ENCODE data around the gene DDX54.

The DDX54 gene

DNA sequence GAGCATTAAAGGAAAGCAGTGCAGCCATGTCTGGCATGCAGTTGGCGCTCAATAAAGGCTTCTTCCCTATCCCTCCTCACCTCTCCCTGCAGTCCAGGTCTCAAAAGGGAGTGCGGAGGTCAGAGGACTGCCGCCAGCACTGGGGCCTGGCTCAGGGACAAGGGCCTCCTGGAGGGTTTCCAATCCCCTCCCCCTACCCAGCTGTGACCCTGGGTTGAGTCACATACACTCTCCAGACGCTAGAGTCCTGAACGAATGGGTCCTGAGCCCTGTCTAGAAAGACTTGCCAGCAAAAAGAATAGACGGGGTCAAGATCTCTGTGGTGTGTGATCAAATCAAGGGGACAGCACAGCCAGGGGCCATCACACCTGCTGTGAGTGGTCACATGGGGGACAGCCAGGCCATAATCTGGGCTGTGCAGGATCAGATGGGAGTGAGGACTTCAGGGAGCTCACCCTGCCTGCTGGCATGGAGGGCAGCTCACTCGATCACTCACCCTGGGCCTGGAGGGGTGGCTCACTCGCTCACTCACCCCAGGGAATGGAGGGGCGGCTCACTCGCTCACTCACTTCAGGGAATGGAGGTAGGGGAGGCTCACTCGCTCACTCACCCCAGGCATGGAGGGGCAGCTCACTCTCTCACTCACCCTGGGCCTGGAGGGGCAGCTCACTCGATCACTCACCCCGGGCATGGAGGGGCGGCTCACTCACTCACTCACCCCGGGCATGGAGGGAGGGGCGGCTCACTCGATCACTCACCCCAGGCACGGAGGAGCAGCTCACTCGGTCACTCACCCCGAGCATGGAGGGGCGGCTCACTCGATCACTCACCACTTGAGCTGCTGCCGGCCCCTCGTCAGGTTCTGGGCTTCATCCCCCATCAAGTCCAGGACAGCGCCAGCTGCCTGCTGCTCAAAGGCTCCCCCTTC, 22.9 kb downstream of the DDX54 start:
- H3K9me3 ChIP-seq (ENCODE audit: insufficient read depth, low read length) = no peaks in the 10 kb centered on the region
- no peak overlapping the region for H3K27ac ChIP-seq (ENCODE audit: low read length)
- H3K9ac ChIP-seq (ENCODE audit: low read length) = no peak overlapping the region
- H3K27me3 ChIP-seq (ENCODE audit: low read depth, low read length) = no peaks in the 10 kb centered on the region
- H3K79me2 ChIP-seq (ENCODE audit: low read length) = no peaks in the 10 kb centered on the region
- no peak overlapping the region for H2AFZ ChIP-seq (ENCODE audit: low read depth, low read length)
- peaks cover 4% of the 10 kb centered on the region for H4K20me1 ChIP-seq (ENCODE audit: insufficient read depth, low read length)
- TF ChIP-seq, protein P1, sequence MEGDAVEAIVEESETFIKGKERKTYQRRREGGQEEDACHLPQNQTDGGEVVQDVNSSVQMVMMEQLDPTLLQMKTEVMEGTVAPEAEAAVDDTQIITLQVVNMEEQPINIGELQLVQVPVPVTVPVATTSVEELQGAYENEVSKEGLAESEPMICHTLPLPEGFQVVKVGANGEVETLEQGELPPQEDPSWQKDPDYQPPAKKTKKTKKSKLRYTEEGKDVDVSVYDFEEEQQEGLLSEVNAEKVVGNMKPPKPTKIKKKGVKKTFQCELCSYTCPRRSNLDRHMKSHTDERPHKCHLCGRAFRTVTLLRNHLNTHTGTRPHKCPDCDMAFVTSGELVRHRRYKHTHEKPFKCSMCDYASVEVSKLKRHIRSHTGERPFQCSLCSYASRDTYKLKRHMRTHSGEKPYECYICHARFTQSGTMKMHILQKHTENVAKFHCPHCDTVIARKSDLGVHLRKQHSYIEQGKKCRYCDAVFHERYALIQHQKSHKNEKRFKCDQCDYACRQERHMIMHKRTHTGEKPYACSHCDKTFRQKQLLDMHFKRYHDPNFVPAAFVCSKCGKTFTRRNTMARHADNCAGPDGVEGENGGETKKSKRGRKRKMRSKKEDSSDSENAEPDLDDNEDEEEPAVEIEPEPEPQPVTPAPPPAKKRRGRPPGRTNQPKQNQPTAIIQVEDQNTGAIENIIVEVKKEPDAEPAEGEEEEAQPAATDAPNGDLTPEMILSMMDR (IDR thresholded peaks at IDR 0.05; ENCODE audit: low read depth, low read length) = no peak
- TF ChIP-seq EZH2phosphoT487 (IDR thresholded peaks at IDR 0.05; ENCODE audit: low read depth) = no peak
- H3K4me2 ChIP-seq (ENCODE audit: low read length) = no peak overlapping the region
- peaks cover 61% of the 10 kb centered on the region for H3K36me3 ChIP-seq (replicated peaks; ENCODE audit: low read depth, low read length)
- 0 out of 2 replicates have a peak, but pooled peaks cover 3% of the 10 kb centered on the region for H3K4me1 ChIP-seq (ENCODE audit: low read length)
- H3K4me3 ChIP-seq (ENCODE audit: low read length) = no peak overlapping the region

DNA sequence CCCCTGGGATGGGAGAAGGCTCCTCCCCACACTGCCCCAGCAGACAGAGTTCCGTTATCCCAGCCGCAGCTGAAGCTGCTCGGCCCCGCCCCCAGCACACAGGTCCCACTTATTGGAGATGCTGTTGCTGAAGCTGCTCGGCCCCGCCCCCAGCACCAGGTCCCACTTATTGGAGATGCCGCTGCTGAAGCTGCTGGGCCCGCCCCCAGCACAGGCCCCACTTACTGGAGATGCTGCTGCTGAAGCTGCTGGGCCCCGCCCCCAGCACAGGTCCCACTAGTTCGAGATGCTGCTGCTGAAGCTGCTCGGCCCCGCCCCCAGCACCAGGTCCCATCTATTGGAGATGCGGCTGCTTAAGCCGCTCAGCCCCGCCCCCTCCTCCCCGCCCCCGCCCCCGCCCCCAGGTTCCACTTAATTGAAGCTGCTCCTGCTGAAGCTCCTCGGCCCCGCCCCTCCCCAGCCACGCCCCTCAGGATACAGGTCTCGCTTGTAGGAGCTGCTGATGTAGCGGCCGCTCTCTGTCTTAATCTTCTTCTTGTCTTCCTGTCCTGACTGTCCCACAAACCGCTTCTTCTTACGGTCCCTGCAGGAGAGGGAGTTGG, 23.8 kb downstream of the DDX54 start:
- H3K4me3 ChIP-seq (ENCODE audit: low read length) = no peak overlapping the region
- H3K36me3 ChIP-seq (replicated peaks; ENCODE audit: low read depth, low read length) = peaks cover 58% of the 10 kb centered on the region
- no peak for TF ChIP-seq EZH2phosphoT487 (IDR thresholded peaks at IDR 0.05; ENCODE audit: low read depth)
- TF ChIP-seq, protein P1 (IDR thresholded peaks at IDR 0.05; ENCODE audit: low read depth, low read length) = no peak
- peaks cover 4% of the 10 kb centered on the region for H4K20me1 ChIP-seq (ENCODE audit: insufficient read depth, low read length)
- H3K27ac ChIP-seq (ENCODE audit: low read length) = no peak overlapping the region
- H2AFZ ChIP-seq (ENCODE audit: low read depth, low read length) = no peak overlapping the region
- H3K9ac ChIP-seq (ENCODE audit: low read length) = no peak overlapping the region
- H3K27me3 ChIP-seq (ENCODE audit: low read depth, low read length) = no peaks in the 10 kb centered on the region
- H3K4me1 ChIP-seq (ENCODE audit: low read length) = 0 out of 2 replicates have a peak, but pooled peaks cover 3% of the 10 kb centered on the region
- H3K4me2 ChIP-seq (ENCODE audit: low read length) = no peak overlapping the region
- no peaks in the 10 kb centered on the region for H3K9me3 ChIP-seq (ENCODE audit: insufficient read depth, low read length)
- no peaks in the 10 kb centered on the region for H3K79me2 ChIP-seq (ENCODE audit: low read length)

DNA sequence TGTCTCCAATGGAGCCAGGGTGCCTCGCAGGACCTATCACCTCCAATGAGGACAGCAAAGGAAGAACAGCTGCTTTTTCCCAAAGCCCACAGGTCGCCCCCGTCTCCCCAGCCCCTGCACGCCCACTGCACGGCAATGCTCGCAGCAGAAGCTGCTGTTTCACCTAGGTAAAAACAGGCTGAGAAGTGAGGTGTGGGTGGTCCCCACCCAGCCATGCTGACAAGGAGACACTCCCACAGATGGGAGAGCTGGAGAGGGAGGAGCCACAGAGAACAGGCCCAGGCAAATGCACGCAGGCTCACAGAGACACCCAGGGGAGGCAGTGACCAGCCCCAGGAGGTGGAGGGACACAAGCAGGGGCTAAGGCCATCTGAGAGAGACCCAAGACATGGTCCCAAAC, 25.3 kb downstream of the DDX54 start:
- H3K9me3 ChIP-seq (ENCODE audit: insufficient read depth, low read length) = no peaks in the 10 kb centered on the region
- H3K79me2 ChIP-seq (ENCODE audit: low read length) = no peaks in the 10 kb centered on the region
- H2AFZ ChIP-seq (ENCODE audit: low read depth, low read length) = no peak overlapping the region
- peaks cover 46% of the 10 kb centered on the region for H3K36me3 ChIP-seq (replicated peaks; ENCODE audit: low read depth, low read length)
- H3K27ac ChIP-seq (ENCODE audit: low read length) = no peak overlapping the region
- peaks cover 4% of the 10 kb centered on the region for H4K20me1 ChIP-seq (ENCODE audit: insufficient read depth, low read length)
- H3K4me1 ChIP-seq (ENCODE audit: low read length) = 0 out of 2 replicates have a peak, but pooled peaks cover 3% of the 10 kb centered on the region
- H3K4me2 ChIP-seq (ENCODE audit: low read length) = no peak overlapping the region
- no peak for TF ChIP-seq EZH2phosphoT487 (IDR thresholded peaks at IDR 0.05; ENCODE audit: low read depth)
- TF ChIP-seq, protein P1 (IDR thresholded peaks at IDR 0.05; ENCODE audit: low read depth, low read length) = no peak
- H3K27me3 ChIP-seq (ENCODE audit: low read depth, low read length) = no peaks in the 10 kb centered on the region
- H3K9ac ChIP-seq (ENCODE audit: low read length) = no peak overlapping the region
- no peak overlapping the region for H3K4me3 ChIP-seq (ENCODE audit: low read length)
